Activated CD4-positive, CD25-positive, alpha-beta regulatory T cell treated with anti-CD3 and anti-CD28 coated beads, Interleukin-2, amount 50 U/mL, for 16 hours (primary cell): Measurements from ENCODE around the gene MESD.

Source experiments
- DNase-seq: peaks from one replicate; pipeline ENCODE4 v3.0.0-alpha.2; 2020; ENCODE audit warnings: low read depth, low spot score

Gene MESD

DNA sequence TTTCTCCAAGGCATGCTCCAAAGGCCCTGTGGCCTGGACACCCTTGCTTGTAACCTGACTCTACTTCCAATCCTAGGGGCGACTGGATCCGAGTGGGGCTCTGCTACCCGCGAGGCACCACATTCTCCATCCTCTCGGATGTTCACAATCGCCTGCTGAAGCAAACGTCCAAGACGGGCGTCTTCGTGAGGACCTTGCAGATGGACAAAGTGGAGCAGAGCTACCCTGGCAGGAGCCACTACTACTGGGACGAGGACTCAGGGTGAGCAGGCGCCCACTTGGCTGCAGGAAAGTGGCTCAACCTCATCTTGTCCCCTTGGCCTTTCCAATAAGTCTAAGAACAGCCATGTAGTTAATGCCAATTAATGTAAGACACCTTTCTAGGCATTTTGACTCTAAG lies 51.9 kb downstream of the MESD start:
- no peak for DNase-seq

DNA sequence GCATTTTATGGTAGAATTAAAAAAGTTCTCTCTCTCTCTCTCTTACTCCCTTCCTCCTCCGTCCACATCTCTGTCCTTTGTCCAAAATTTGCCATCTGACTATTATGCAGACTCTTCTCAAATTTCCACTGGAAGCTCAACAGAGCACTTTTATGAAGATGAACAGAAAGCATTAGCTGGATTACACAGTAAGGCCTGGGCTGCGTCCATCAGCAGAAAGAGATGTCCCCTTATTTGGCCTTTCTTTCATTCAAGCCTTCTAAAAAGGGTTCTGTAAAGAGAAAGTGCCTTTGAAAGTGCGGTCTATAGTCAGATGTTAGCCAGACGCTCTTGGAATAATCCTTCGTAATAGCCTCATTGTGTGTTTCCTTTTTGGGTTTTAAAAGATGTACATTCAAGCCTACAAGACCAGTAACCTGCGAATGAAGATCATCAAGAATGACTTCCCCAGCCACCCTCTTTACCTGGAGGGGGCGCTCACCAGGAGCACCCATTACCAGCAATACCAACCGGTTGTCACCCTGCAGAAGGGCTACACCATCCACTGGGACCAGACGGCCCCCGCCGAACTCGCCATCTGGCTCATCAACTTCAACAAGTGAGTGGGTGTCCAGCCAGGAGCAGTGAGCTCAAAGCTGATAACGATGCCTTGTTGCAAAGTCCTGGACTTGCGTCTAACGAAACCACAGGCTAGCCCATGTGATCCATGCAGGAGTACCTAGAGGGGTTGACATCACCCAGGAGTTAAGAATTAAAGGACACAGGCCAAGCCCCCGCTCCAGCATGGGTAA lies 53.1 kb downstream of the MESD start:
- DNase-seq = no peak

DNA sequence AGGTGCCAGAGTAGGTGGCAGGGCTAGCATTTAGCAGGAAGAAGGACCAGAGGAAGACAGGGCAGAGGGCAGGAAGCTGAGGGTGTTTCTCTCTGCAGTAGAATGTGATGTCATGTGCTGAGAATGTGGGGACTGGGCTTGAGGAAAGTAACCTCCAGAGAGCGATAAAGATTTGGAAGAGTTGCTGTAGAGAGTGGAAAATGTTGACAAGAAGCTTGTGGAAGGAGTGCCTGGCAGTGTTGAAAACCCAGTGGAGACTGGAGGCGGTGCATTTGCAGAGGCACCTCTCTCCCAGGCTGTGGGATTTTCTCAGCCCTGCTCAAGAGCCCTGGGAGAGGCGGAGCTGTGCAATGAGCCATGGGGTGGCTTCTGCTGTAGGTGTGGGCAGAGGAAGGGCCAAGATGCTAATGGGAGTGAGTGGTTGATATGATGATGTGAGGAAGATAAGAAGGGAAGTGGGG lies 54.8 kb downstream of the MESD start:
- no peak for DNase-seq

DNA sequence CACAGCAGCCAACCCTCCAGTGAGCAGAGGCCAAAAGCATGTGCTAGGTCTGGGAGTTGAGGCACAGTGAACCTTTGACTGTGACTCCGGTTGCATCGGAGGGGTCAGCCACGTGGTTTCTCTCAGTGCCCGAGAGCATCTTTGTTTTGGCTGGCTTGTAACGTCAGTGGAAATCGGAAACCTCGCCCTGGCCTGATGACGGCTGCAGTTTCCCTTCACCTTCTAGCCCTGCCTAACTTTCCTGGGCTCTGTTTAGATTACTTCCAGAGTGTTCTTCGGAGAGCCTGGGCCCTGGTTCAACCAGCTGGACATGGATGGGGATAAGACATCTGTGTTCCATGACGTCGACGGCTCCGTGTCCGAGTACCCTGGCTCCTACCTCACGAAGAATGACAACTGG lies 56.6 kb downstream of the MESD start:
- no peak for DNase-seq

DNA sequence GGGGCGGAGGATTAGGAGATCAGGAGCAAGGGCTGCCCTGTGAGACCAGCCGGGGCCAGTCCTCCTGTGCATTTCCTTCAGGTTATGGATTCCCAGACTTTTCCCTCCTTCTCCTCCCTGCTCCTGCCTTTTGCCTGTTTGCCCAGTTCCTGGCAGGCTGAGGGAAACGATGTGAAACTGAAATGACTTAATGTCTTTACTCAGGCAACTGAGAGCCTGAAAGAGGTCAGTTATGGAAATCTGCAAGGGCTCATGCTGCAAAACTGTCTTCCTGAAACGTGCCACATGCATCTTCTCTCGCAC lies 57.2 kb downstream of the MESD start:
- no peak for DNase-seq

- no peak for DNase-seq
Observed at GRCh38 chr15:80931721-80932512, 57.7 kb downstream of the MESD start.

GRCh38 chr15:80931191-80931590 lies 58.4 kb downstream of the MESD start:
- no peak for DNase-seq

GRCh38 chr15:80929689-80930088 lies 59.9 kb downstream of the MESD start:
- DNase-seq = no peak

GRCh38 chr15:80929225-80929624 lies 60.4 kb downstream of the MESD start:
- DNase-seq = no peak

GRCh38 chr15:80926126-80926525 lies 63.5 kb downstream of the MESD start:
- DNase-seq = no peak

GRCh38 chr15:80925597-80926059 lies 64.0 kb downstream of the MESD start:
- no peak for DNase-seq

DNA sequence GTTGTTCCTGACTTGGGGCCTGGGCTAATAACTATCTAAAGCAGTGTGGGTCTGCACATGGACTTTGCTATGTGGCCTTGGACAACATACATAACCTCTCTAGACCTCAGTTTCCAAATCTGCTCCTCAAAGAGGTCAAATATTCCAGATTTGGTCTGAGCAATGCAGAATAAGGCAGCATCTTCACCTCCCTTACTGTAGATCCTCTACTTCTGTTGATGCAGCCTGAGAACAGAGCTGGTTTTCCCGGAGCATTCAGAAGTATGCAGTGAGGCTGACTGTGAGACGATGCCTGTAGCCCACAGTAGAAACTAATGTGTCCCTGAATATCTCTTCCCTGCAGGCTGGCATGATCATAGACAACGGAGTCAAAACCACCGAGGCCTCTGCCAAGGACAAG lies 65.3 kb downstream of the MESD start:
- no peak for DNase-seq

DNA sequence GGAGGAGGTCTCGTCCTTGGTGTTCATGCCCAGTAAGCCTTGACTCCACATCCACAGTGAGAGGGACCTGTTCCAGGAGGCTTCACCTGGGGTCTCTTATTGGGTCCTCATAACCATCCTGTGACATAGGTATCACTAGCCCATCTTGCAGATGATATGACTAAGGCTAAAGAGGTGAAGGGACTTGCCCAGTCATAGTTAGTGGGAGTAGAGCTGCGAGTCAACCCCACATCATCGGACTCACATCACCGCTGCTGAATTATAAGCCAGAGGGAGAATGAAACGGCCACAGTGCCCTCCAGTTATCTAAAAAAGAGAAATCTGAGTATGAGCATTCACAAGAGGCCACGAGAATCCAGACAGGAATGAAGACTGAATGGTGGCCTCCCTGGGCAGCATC lies 66.0 kb downstream of the MESD start:
- DNase-seq = no peak

DNA sequence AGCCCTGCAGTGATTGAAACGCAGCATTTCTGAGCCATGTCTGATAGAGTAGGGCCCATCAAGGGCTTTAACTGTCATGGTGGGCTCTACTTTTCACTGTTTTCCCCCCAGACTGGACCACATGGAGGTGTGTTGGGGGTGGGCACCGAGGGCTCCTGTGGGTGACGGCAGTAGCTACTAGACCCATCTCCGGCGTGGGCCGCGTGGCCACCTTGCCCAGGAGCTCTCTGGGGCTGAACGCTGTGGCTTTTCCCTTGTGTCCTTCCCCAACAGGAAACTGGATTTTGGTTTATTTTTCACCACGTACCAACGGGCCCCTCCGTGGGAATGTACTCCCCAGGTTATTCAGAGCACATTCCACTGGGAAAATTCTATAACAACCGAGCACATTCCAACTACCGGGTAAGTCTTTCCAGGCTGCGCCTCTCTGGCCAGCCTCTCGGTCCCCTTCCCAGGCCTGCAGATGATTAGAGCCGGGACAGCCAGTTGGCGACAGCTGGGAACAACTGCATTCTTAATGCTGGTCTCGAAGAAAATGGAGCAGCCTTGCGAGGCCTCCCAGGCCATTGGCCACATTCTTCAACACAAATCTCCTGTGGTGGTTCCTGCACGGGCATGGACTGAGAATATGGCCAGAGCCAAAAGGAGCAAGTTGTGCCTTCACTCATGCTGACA lies 67.7 kb downstream of the MESD start:
- DNase-seq = no peak

GRCh38 chr15:80920271-80920699 lies 69.3 kb downstream of the MESD start:
- no peak for DNase-seq

DNA sequence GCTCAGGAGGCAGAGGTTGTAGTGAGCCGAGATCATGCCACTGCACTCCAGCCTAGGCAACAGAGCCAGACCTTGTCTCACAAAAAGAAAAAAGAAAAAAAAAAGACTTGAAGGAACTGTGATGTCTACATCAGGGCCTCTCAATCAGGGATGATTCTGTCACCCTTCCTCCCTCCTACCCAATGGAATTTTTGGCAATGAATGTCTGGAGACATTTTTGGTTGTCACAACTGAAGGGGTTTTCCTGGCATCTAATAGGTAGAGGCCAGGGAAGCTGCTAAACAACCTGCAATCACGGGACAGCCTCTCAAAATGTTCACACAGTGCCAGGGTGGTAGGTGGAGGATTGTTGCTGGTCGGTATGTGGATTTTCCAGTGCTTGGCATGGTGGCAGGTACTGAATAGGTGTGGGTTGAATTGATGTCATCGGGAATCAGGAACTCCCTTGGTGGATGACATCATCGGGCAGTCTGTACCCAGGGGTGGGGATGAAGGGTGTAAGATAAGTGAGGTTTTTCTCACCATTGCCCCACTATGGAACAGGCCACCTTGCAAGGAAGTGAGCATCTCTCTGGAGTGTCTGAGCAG lies 71.3 kb downstream of the MESD start:
- DNase-seq = no peak

- DNase-seq = no peak
Observed at GRCh38 chr15:80916056-80916455, 73.6 kb downstream of the MESD start.

- no peak for DNase-seq
Observed at GRCh38 chr15:80915472-80915871, 74.1 kb downstream of the MESD start.

GRCh38 chr15:80913541-80913940 lies 76.1 kb downstream of the MESD start:
- DNase-seq = no peak

DNA sequence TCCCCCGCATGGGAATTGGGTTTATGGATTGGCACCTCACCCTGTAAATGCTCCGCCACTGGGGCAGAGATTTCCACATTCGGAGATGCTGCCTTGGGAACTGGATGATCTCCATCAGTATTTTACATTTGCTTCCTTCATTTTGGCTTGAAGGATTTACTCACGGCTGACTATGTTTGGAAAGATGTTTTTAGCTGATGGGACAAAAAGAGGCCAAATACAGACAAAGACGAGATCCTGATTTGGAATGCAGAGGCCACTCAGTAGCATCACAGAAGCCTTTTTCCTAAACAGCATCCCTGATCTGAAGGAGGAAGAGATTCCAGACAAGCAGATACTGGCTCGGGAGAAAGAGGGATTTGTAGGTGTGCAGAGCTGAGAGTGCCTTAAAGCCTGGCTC lies 76.9 kb downstream of the MESD start:
- DNase-seq = no peak

DNA sequence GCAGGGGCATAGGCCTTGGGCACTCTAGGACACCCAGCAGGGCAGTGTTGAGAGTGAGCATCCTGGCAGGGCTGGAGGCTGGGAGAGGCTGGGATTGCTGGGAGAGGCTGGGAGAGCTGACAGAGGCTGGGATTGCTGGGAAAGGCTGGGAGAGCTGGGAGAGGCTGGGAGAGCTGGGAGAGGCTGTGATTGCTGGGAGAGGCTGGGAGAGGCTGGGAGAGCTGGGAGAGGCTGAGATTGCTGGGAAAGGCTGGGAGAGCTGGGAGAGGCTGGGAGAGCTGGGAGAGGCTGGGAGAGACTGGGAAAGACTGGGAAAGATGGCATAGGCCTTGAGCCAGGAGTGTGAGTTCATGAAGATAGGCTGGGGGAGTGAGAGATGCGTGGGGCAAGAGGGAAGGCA lies 77.8 kb downstream of the MESD start:
- DNase-seq = no peak

GRCh38 chr15:80906159-80906766 lies 83.4 kb downstream of the MESD start:
- no peak for DNase-seq
